ENCODE results near the gene TRIM54.
"Not testable (repeated sequence)": the region's sequence is repeated elsewhere in the genome, so short reads cannot be mapped to it uniquely, and the experiment has no call there.

TRIM54 gene

DNA sequence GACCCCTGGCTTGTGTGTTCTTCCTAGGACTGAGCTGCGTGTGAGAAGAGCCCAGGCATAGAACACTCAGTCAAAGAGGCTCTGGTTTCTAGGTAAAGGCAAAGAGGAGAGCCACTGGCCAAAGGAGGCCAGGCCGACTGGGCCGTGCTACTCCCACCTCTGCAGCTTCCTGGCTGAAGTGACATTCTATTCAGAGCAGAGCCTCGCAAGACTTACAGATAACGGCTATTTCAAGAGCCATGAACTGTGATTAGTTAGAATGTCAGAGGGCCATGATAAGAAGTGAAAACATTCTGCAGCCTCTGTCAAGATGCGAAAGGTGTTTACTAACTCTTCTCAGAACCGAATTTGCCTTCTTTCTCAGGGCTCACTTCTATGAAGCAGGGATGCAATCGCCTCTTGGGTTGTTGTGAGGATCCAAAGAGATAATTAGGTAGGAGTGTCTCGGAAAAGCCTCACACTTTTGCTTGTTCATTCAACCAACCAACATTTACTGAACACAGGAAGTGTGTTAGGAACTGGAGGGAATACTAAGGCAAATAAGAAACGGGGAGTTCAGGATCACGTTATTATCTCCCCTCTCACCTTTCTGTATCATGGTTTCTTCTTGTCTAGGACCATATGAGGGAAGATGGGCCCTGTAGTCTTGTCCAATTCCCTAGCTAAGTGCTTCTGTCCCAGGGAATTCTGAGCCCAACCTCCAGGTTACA lies 10.4 kb upstream of the TRIM54 start:
- no peak for DNase-seq (ENCODE audit: extremely low spot score)
- no peak for TF ChIP-seq FOXM1 (IDR thresholded peaks at IDR 0.05; ENCODE audit: borderline replicate concordance)
- no peak for TF ChIP-seq FOXK2 (IDR thresholded peaks at IDR 0.05)
- no peak for TF ChIP-seq SP1 (IDR thresholded peaks at IDR 0.05)
- TF ChIP-seq SUZ12 (IDR thresholded peaks at IDR 0.05): no peak
- TF ChIP-seq HDGF (IDR thresholded peaks at IDR 0.05; ENCODE audit: borderline replicate concordance): no peak
- no peak for TF ChIP-seq ARNT (IDR thresholded peaks at IDR 0.05)
- TF ChIP-seq ZNF384 (IDR thresholded peaks at IDR 0.05): no peak
- TF ChIP-seq TARDBP (IDR thresholded peaks at IDR 0.05): no peak
- TF ChIP-seq CTBP1 (IDR thresholded peaks at IDR 0.05; ENCODE audit: borderline replicate concordance): no peak
- no peak for TF ChIP-seq FOXA1 (IDR thresholded peaks at IDR 0.05)
- TF ChIP-seq L3MBTL2 (conservative IDR thresholded peaks at IDR 0.05): no peak
- TF ChIP-seq, protein P1, sequence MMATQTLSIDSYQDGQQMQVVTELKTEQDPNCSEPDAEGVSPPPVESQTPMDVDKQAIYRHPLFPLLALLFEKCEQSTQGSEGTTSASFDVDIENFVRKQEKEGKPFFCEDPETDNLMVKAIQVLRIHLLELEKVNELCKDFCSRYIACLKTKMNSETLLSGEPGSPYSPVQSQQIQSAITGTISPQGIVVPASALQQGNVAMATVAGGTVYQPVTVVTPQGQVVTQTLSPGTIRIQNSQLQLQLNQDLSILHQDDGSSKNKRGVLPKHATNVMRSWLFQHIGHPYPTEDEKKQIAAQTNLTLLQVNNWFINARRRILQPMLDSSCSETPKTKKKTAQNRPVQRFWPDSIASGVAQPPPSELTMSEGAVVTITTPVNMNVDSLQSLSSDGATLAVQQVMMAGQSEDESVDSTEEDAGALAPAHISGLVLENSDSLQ (IDR thresholded peaks at IDR 0.05): no peak
- no peak for TF ChIP-seq ELF4 (IDR thresholded peaks at IDR 0.05)
- ChIA-PET POLR2A (interaction anchor here (0.7 to 2.1 kb wide), 3 partner anchors 9 to 85 kb away, joined by 3 to 9 read pairs (median 3); partner anchors contain the start of genes GTF3C2 and SLC30A3), CTCF (interaction anchor here (0.6 to 0.9 kb wide), 3 partner anchors 8 to 97 kb away, joined by 3 to 4 read pairs (median 3); no protein-coding TSS in a partner anchor)

DNA sequence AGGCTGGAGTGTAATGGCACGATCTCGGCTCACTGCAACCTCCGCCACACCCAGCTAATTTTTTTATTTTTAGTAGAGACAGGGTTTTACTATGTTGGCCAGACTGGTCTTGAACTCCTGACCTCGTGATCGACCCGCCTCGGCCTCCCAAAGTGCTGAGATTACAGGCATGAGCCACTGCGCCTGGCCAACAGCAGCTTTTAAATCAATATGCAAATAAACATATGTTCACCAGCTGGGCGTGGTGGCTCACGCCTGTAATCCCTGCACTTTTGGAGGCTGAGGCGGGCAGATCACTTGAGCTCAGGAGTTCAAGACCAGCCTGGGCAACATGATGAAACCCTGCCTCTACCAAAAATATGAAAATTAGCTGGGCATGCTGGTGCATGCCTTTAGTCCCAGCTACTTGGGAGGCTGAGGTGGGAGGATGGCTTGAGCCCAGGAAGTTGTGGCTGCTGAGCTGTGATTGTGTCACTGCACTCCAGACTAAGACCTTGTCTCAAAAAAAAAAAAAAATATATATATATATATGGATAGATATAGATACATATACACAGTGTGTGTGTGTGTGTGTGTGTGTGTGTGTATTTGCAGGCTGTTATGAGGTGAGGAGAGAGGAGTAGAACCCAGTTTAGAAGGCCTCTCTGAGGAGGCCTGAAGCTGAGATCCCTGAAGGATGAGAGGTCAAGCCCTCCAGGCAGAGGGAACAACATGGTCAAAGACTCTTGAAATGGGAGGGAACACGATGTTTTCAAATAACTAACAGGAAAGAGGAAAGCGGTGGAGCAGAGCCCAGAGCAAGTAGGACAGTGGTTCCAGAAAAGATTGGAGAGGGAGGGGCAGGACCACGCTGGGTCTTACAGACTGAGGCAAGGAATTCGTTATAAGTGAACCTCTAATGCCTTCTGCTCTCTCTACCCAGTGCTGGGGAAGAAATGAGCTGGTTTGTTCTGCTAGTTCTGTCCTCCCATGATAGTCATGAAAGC lies 9.4 kb upstream of the TRIM54 start:
- DNase-seq (ENCODE audit: extremely low spot score): not testable (repeated sequence)
- POLR2A ChIA-PET: interaction anchor here (0.7 to 2.1 kb wide), 3 partner anchors 8 to 10 kb away, joined by 3 to 9 read pairs (median 4); partner anchors contain the start of gene SLC30A3
- CTCF ChIA-PET: interaction anchor here (0.6 to 1.9 kb wide), 7 partner anchors 9 to 96 kb away, joined by 3 to 6 read pairs (median 3); no protein-coding TSS in a partner anchor

DNA sequence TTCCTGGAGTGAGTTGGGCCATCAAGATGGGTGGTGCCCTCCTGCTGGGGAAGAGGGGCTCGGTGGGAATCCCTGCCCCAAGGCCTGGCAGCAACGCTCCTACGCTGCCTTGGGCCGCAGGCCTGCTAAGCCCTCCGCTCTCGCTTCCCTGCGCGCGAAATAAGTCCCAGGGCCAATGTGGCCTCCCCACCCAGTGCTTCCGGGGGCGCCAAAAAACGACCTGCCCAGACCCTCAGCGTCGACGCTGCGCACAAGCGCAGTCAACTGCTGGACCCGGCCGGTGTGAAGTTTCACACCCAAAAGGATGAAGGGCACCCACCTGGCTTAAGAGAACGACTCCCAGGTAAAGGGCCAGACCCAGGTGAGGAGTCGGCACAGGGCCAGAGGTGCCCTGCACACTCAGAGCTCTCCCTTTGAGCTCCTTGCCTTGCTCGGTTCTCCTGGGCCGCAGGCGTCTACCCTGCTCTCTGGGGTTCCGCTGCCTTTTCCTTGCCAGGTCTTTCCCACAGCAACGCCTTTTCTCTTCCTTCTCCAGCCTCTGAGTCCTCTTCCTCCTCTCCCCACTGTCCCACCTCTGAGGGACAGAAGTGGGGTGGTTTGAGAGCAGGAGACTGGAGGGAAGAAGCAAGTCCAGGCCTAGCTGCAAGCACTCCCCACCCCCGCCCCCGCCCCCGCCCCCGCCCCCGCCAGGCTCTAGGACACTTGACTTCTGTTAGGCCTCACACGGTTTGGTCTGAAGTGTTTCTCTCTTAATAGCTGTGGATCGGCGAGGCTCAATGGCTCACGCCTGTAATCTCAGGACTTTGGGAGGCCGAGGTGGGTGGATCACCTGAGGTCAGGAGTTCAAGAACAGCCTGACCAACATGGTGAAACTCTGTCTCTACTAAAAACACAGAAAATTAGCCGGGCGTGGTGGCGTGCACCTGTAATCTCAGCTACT lies 6.7 kb upstream of the TRIM54 start, which contains the start of gene DNAJC5G:
Gene DNAJC5G (plus strand): TSS at position 223 of the 940 bp plus-strand sequence. CDS start 1,296 bp downstream, outside the sequence.
- TF ChIP-seq NFRKB (IDR thresholded peaks at IDR 0.05) (no peak), ZNF384 (IDR thresholded peaks at IDR 0.05) (no peak), SP1 (IDR thresholded peaks at IDR 0.05) (no peak), ELF4 (IDR thresholded peaks at IDR 0.05) (no peak)
- TF ChIP-seq, protein P1 (IDR thresholded peaks at IDR 0.05): no peak
- POLR2A ChIA-PET: no interaction called here
- DNase-seq (ENCODE audit: extremely low spot score): no peak
- CTCF ChIA-PET: interaction anchor here (1.8 kb wide), 1 partner anchor 11 kb away, joined by 6 read pairs; no protein-coding TSS in a partner anchor

DNA sequence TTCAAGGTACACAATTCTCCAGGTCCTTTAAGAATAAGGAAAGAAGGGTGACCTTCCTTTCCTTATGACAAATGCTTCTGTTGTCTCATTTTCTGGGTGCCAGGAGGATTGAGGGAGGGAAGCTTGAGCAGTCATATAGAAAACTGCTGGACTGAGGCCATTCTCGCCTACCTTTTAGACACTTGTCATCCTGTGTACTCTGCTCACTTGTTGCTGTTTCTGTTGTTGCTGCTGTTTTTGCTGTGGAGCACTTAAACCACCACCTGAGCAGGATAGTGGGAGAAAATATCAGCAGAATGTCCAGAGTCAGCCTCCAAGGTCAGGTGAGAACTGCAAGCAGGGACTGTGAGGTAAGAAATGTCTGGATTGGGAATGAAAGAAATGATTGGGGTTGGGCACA lies 4.2 kb upstream of the TRIM54 start:
- no peak for TF ChIP-seq FOXA1 (IDR thresholded peaks at IDR 0.05)
- no peak for TF ChIP-seq ZNF384 (IDR thresholded peaks at IDR 0.05)
- TF ChIP-seq SUZ12 (IDR thresholded peaks at IDR 0.05): no peak
- no peak for TF ChIP-seq HDGF (IDR thresholded peaks at IDR 0.05; ENCODE audit: borderline replicate concordance)
- no peak for TF ChIP-seq SP1 (IDR thresholded peaks at IDR 0.05)
- no peak for TF ChIP-seq FOXK2 (IDR thresholded peaks at IDR 0.05)
- TF ChIP-seq L3MBTL2 (conservative IDR thresholded peaks at IDR 0.05): no peak
- no peak for TF ChIP-seq TARDBP (IDR thresholded peaks at IDR 0.05)
- no peak for TF ChIP-seq ELF4 (IDR thresholded peaks at IDR 0.05)
- no peak for TF ChIP-seq LEF1 (IDR thresholded peaks at IDR 0.05; ENCODE audit: borderline replicate concordance)
- TF ChIP-seq FOXM1 (IDR thresholded peaks at IDR 0.05; ENCODE audit: borderline replicate concordance): no peak
- no peak for TF ChIP-seq BHLHE40 (IDR thresholded peaks at IDR 0.05; ENCODE audit: borderline replicate concordance)
- TF ChIP-seq ARNT (IDR thresholded peaks at IDR 0.05): no peak
- no peak for TF ChIP-seq CTBP1 (IDR thresholded peaks at IDR 0.05; ENCODE audit: borderline replicate concordance)
- TF ChIP-seq, protein P1 (IDR thresholded peaks at IDR 0.05): no peak
- no peak for TF ChIP-seq NFRKB (IDR thresholded peaks at IDR 0.05)
- CTCF ChIA-PET: no interaction called here
- POLR2A ChIA-PET: interaction anchor here (1.2 kb wide), 1 partner anchor 66 kb away, joined by 4 read pairs; the partner anchor contains the start of genes ATRAID and SLC5A6
- no peak for DNase-seq (ENCODE audit: extremely low spot score)

DNA sequence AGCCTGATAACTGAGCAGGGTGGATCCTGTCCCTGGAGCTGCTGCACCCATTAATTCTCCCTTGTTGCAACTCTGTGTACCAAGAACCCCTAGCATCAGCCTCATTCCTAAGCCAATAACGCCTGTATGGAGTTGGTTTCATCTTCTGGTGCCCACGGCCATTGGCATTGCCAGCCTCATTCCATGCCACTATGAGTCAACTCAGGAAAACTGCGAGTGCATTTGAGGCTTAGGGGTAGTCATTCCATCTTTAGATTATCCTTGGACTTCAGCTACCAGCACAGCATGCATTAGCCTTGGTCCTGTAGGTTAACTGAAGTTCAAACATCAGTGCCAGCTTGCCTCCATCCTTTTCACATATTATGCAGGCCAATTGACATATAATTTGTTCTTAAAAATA lies 1.4 kb upstream of the TRIM54 start:
- ChIA-PET CTCF (interaction anchor here (1.1 to 3.1 kb wide), 7 partner anchors 10 to 33 kb away, joined by 3 to 31 read pairs (median 5); partner anchors contain the start of gene SLC30A3), POLR2A (interaction anchor here (1.2 to 1.8 kb wide), 3 partner anchors 11 to 32 kb away, joined by 6 to 8 read pairs (median 7); no protein-coding TSS in a partner anchor)
- TF ChIP-seq SP1 (IDR thresholded peaks at IDR 0.05) (no peak), BHLHE40 (IDR thresholded peaks at IDR 0.05; ENCODE audit: borderline replicate concordance) (no peak), ZNF384 (IDR thresholded peaks at IDR 0.05) (no peak), HDGF (IDR thresholded peaks at IDR 0.05; ENCODE audit: borderline replicate concordance) (no peak), FOXK2 (IDR thresholded peaks at IDR 0.05) (no peak), CTBP1 (IDR thresholded peaks at IDR 0.05; ENCODE audit: borderline replicate concordance) (no peak), L3MBTL2 (conservative IDR thresholded peaks at IDR 0.05) (no peak), NFRKB (IDR thresholded peaks at IDR 0.05) (no peak), LEF1 (IDR thresholded peaks at IDR 0.05; ENCODE audit: borderline replicate concordance) (no peak), SUZ12 (IDR thresholded peaks at IDR 0.05) (no peak), ARNT (IDR thresholded peaks at IDR 0.05) (no peak), ELF4 (IDR thresholded peaks at IDR 0.05) (no peak), TARDBP (IDR thresholded peaks at IDR 0.05) (no peak)
- TF ChIP-seq, protein P1 (IDR thresholded peaks at IDR 0.05): no peak
- no peak for DNase-seq (ENCODE audit: extremely low spot score)

Measured in HEK293T (cell line).